HG02840 (cell line): Measurements from ENCODE around the gene ORAI3.
A peak's percentile ranks its signal among the peaks of the same experiment; 100 is the strongest.

Experiments
- ATAC-seq: cut with Tn5 transposase; IDR thresholded peaks from one replicate; pipeline ENCODE4 v1.9.1; 2021; ENCODE audit warnings: mild to moderate bottlenecking, moderate library complexity, moderate number of reproducible peaks; ENCODE audit not compliant: unreplicated experiment, low FRiP score

ORAI3 gene

DNA sequence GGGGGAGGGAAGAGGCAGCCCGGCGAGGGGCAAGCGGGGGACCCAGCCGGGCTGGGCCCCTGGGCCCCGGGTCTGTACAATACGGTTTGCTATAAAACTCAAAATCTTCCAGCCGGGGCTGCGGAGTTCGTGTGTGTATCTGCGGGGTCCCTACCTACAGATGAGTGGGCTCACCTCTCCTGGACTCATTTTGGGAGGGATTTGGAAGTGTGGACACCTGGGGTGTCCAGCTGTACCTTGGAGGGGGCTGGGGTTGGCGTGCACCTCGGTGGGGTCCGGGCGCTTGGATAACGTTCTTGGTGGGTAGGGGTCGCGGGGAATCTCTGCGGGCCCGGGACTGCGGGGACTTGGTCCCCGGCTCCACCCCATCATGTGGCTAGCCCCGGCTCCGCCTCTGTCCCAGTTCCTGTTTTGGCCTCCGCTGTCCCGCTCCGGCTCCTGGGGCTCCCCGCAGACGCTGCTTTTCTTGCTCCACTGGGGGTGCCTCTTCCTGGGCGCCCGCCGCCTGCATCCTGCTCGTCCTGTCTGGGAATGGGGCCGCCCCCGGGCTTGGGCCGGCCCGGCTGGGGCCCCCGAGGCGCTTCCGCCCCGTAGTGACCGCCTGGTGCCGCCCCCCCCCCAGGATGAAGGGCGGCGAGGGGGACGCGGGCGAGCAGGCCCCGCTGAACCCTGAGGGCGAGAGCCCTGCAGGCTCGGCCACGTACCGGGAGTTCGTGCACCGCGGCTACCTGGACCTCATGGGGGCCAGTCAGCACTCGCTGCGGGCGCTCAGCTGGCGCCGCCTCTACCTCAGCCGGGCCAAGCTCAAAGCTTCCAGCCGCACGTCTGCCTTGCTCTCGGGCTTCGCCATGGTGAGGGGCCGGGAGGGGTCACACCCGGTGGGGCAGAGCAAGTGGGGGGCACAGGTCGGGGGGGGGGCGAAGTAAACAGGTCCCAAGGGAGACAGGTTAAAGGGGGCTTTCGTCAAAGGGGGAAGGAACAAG is at the start of gene ORAI3:
Gene ORAI3 (plus strand): TSS at position 402 of the 983 bp plus-strand sequence. CDS start 222 bp downstream, at position 624.
- peak; percentile 61 for ATAC-seq

DNA sequence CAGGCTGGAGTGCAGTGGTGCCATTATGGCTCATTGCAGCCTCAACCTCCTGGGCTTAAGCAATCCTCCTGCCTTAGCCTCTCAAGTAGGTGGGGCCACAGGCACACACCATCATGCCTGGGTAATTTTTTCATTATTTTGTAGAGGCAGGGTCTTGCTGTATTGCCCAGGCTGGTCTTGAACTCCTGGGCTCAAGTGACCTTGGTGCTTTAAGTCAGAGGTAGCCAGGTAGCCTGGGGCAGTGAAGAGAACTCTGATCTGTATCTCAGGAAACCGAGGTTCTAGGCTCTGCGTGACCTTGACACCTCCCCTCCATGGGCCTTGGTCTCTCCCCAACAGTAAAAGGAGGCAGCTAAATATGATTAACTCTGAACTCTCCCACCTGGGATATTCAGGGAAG is 49.1 kb upstream of the ORAI3 start:
- ATAC-seq, result no peak

- no peak for ATAC-seq
Observed at GRCh38 chr16:30900588-30900987, 48.3 kb upstream of the ORAI3 start.

GRCh38 chr16:30901201-30902028 is 47.5 kb upstream of the ORAI3 start:
- no peak for ATAC-seq

DNA sequence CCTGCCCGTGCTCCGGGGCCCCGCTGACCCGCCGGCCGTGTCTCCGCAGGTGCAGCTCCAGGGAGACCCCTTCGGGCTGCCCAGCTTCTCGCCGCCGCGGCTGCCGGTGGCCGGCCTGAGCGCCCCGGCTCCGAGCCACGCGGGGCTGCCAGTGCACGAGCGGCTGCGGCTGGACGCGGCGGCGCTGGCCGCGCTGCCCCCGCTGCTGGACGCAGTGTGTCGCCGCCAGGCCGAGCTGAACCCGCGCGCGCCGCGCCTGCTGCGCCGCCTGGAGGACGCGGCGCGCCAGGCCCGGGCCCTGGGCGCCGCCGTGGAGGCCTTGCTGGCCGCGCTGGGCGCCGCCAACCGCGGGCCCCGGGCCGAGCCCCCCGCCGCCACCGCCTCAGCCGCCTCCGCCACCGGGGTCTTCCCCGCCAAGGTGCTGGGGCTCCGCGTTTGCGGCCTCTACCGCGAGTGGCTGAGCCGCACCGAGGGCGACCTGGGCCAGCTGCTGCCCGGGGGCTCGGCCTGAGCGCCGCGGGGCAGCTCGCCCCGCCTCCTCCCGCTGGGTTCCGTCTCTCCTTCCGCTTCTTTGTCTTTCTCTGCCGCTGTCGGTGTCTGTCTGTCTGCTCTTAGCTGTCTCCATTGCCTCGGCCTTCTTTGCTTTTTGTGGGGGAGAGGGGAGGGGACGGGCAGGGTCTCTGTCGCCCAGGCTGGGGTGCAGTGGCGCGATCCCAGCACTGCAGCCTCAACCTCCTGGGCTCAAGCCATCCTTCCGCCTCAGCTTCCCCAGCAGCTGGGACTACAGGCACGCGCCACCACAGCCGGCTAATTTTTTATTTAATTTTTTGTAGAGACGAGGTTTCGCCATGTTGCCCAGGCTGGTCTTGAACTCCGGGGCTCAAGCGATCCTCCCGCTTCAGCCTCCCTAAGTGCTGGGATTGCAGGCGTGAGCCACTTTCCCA is 46.6 kb upstream of the ORAI3 start:
- ATAC-seq, result no peak

DNA sequence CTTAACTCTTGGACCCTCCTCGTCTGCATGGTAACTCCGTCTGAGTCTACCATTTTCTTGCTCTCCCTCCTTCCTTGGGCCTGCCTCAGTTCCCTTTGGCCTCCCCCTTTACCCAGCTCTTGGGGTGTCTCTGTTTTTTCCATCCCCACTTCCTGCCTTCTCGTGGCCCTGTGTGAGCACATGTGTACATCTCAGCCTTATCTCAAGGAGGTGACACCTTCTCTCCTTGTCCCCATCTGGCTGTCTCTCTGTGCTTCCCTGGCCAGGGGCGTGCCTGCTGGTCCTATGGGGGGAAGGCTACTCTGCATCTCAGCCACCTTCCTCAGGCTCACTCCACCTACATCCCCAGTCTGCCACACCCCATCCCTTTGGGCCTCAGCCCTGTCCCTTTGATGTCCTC is 45.9 kb upstream of the ORAI3 start:
- ATAC-seq, result no peak

DNA sequence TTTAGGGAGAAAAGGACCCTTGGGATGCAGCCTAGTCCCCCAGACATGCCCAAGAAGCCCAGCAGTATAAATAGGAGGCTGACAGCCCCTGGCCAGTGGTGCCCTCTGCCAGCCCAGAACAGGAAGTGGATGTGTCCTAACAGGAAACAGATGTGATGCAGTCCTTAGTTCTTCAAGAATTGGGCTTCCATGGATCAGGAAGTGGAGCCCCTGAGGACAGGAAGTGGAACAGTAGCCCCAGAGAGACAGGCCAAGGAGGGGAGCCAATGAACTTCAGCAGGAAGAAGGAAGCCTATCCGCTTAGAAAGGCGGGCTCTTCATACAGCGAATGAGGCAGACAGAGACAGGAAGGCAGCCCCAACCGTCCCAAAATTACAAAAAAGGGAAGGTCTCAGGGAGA is 45.3 kb upstream of the ORAI3 start:
- ATAC-seq, result no peak

DNA sequence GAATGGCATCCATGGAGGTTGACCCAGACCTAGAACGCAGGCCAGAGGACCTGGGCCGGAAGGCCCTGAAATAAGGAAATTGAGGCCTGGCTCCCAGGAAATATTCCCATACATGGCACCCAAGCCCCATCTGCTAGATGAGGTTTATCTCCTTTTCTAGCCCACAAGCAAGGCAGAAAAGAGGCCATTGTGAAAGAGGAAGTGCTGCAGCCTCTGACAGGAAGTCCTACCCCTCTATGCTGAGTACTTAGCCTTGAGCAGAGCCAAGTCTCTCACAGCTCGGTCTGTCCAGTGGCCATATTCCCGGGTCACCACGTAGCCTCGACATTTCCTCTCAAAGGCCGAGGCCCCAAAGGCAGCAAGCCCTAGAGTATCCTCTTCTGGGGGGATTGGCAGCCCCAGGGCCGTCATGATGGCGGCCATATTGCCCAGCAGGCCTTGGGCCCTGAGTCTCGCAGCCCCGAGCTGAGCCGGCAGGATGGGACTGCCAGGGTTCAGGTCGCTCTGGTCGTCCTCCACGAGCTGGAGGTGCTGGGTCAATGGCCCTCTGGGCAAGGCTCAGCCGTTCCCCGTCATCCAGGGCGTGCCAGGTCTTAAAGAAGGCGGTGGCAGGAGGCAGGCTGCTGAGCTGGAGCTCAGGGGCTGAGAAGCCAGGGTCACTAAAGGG is 44.6 kb upstream of the ORAI3 start:
- ATAC-seq, result no peak

DNA sequence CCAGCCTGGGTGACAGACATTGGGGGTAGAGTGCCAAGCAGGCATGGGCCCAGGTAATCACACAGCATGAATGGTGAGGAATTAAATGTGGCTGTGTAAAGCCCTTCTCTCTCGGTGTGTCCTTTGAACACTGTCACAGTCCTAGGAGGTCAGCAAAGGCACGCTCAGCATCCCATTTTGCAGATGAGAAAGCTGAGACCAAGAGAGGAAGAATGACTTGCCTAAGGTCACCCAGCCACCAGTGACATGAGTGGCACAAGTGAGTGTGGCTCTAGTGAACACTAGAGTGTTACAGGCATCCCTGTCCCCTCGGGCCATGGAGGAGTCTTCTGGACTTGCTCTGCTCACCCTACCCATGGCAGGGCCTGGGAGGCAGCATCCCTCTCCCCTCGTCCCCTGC is 41.8 kb upstream of the ORAI3 start:
- ATAC-seq, result no peak

GRCh38 chr16:30910427-30911029 is 38.3 kb upstream of the ORAI3 start:
- ATAC-seq, result no peak

DNA sequence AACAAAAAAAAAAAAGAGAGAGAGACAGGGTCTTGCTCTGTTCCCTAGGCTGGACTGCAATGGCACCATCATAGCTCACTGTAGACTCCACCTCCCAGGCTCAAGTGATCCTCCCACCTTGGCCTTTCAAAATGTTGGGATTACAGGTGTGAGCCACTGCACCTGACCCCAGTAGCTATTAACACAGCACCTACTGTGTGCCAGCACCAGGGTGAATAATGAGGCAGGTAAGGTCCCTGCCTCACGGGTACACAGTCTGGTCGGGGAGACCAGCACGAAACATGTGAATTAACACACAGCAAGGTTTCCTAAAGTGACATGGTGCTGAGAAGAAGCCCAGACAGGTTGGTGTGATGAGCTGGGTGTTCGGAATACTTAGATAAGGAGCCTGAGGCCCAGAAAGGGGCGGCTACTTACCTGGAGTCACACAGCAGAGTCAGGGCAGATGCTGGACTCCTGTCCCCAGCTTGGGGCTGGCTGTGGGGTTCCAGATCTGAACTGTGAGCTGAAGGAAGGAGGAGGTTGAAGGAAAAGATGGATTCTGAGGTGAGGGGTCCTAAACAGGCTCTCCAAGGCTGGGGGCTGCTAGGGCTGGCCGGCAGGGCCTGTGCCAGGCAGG is 36.0 kb upstream of the ORAI3 start:
- no peak for ATAC-seq

- ATAC-seq, result no peak
Observed at GRCh38 chr16:30914830-30915229, 34.0 kb upstream of the ORAI3 start.

DNA sequence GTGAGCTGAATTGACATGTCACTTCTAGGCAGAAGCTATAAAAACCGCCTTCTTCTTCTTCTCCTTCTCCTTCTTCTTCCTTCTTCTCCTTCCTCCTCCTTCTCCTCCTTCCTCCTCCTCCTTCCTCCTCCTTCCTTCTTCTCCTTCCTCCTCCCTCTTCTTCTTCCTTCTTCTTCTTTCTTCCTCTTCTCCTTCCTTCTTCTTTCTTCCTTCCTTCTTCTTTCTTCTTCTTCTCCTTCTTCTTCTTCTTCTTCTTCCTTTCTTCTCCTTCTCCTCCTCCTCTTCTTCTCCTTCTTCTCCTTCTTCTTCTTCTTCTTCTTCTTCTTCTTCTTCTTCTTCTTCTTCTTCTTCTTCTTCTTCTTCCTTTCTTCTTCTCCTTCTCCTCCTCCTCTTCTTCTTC is 30.3 kb upstream of the ORAI3 start:
- ATAC-seq, result no peak

GRCh38 chr16:30920891-30921290 is 28.0 kb upstream of the ORAI3 start:
- no peak for ATAC-seq

- no peak for ATAC-seq
Observed at GRCh38 chr16:30921459-30921747, 27.5 kb upstream of the ORAI3 start.

- ATAC-seq, result peak; percentile 1
Observed at GRCh38 chr16:30921748-30922419, 27.0 kb upstream of the ORAI3 start.

DNA sequence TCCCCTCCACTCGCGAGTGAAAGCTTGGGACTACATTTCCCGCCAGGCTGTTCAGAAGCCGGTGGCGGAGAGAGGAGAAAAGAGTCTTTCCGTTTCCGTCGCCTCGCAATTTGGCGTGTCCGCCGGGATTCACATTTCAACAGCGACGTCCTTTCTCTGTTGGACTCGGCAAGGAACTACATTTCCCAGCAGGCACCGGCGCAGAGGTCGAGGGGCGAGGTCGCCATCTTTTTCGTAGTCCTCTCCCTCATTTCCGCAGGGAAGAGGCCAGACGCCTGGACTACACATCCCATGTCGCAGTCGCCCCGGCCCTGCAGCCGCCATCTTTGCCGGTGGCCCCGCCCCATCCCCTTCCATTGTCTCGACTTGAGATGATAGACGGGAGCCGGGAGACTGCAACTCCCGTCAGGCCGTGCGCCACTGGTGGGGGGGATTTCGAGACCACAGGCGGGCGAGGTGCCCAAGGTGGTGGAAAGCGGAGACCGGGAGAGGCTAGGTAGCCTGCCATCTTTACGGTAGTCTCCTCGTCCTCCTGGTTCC is 26.4 kb upstream of the ORAI3 start:
- peak; percentile 77 for ATAC-seq

DNA sequence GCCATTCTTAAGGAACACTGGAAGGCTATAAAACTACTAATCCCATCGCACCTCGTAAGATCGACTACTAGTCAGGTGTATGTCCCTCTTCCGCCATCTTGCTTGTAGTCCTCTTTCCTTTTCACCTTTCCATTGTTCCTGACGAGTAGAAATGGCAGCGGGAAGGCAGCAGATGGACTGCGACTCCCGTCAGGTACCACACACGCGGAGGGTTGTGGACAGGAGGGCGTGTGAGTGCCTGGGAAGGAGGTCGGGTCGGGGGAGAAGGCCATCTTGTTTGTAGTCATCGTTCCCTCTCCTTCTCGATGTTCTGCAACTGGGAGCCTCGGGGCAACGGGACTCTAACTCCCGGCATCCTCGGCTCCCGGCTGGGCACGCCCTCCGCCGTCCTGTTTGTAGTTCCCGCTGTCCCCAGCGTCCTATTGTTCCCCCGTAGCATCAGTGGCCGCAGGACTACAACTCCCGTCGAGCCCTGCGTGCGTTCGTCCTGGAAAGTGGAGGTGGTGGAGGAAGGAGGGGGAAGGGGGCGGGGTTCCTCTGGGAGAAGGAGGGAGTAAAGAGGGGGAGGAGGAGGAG is 25.8 kb upstream of the ORAI3 start:
- ATAC-seq, result peak; percentile 60
